Inflammatory macrophage (primary cell): Measurements from ENCODE around the gene GEMIN5.

Experiments used
- DNase-seq, 2 donors: peaks; one replicate each; pipeline ENCODE4 v3.0.0-alpha.2; 2020 to 2022

The GEMIN5 gene

DNA sequence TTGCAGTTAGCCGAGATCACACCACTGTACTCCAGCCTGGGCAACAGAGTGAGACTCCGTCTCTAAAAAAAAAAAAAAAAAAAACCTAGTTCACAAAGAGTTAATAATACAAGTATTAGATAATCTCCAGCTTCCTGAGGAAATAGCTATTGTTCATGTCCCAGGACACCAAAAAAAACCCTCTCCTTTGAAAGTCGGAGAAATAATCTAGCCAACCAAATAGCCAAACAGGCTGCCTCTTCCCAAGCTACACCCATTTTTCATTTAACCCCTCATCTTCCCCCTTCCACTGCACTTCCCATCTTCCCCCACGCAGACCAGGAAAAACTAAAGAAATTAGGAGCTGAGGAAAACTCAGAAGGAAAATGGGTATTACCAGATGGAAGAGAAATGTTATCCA, 56.0 kb downstream of the GEMIN5 start:
- DNase-seq = no peak

DNA sequence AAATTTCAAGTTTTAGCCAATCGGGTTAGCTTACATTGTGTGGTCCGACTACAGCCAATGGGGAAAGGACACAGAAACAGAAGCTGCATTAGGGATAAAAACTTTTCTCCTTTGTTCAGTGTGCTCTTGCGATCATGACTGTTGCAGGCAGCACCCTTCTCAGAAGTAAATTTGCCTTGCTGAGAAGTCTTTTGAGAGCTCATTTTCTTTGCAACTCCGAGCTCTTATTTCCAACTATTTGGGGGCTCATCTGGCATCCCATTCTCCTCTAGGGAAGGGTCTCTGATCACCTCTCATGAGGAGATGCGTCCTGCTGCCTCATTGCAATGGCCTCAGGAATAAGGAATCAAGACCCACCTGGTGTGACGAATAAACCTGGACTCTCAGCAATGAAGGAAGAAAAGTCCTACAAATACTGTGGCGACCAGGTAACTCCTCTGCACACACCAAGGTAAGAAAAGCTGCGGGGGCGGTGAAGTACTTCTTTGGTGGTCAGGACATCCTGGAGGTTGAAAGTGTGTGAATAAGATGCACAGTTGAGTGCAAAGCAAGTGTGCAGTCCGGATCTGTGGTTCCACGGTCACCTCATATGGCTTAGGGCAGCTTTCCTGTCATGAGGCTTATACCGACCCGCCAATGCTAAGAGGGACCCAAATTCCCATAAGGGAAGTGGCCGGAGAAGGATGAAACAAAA, 59.2 kb downstream of the GEMIN5 start:
- DNase-seq = no peak

DNA sequence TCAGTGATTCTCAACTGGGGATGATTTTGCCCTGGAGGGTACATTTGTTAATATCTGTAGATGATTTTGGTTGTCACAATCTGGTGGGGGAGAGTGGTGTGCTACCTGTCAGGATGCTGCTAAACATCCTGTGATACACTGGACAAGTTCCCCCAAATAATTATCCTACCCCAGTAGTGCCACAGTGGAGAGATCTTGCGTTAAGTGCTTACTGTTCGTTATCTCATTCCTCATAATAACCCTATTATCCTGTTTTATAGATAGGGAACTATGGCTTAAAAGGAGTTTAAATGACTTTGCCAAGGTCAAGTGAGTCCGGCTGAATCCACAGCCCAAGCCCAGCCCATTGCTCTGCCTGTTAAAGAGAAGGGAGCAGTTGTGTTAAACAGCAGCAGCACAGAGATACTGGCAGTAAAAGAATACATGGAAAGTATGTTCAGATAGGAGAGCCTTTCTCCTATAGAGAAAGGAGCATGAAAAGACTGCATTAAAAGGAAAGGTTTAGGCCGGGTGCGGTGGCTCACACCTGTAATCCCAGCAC, 64.2 kb downstream of the GEMIN5 start:
- no peak for DNase-seq

DNA sequence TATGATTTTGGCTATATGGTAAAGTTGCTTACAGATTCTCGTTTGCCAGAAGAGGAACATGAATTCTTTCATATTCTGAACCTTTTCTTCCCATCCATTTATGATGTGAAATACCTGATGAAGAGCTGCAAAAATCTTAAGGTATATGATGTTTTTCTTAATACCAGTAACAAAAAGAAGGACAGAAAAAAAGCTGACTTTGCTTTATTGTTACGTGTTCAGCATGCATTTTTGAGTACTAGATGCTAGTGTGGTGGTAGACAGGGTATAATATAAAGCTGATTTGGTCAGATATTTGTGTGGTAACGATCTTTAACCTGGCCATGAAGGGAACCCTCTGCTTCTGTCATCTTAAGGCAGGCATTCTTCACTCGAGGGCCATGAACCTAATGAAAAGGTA, 66.3 kb downstream of the GEMIN5 start:
- DNase-seq = no peak

- DNase-seq = no peak
Measured at GRCh38 chr5:154868702-154869101, 69.3 kb downstream of the GEMIN5 start.

- DNase-seq = no peak
Measured at GRCh38 chr5:154866841-154867240, 71.2 kb downstream of the GEMIN5 start.

DNA sequence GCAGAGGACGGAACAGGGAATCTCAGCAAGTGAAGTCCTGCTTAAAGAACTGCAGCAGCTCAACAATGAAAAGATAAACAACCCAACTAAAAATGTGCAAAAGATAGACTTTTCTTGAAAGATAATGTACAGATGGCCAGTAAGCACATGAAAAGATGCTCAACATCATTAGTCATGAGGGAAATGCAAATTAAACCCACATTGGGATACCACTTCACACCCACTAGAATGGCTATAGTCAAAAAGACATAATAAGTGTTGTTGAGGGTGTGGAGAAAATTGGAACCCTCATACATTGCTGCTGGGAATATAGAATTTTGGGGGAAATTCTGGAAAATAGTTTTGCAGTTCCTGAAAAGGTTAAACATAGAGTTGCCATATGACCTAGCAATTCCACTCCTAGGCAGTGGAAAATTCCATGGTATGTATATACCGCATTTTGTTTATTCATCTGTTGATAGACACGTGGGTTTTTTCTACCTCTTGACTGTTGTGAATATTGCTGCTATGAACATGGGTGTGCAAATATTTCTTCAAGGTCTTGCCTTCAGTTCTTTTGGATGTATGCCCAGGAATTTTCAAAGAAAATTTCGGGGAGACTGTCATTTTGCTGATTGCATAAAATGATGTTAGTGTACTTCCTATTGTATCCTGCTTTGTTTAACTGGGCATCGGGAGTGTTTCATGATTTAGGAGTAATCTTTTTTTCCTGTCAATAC, 72.4 kb downstream of the GEMIN5 start:
- DNase-seq = no peak

DNA sequence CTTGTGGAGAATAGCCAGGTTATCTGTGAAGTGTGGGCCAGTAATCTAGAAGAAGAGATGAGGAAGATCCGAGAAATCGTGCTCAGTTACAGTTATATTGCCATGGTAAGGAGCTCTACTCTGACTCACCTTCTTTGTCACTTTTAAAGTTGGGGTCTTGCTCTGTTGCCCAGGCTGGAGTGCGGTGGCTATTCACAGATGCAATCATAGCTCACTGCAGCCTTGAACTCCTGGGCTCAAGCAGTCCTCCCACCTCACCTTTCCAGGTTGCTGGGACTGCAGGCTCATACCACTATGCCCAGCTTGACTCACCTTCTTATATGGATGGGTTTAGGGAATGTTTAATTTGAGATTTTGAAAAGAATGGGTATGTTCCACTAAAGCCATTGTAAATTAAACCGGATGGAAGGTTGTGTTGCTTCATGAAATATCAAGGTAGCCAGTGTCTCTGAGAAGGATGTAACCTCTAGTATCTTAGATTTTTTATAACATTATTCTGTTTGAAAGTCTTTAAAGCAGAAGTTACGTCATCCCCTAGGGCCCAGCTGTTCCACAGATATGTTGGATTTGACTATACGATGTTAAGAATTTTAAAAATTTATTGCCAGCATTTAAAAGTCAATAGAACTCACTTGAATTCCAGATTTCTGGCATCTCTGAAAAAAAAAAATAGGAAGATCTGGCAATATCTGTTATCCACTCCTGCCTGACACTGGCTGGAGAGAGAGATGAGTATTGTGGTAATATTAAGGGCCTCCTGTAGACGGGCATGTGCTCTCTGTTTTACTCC, 74.5 kb downstream of the GEMIN5 start:
- DNase-seq = no peak

DNA sequence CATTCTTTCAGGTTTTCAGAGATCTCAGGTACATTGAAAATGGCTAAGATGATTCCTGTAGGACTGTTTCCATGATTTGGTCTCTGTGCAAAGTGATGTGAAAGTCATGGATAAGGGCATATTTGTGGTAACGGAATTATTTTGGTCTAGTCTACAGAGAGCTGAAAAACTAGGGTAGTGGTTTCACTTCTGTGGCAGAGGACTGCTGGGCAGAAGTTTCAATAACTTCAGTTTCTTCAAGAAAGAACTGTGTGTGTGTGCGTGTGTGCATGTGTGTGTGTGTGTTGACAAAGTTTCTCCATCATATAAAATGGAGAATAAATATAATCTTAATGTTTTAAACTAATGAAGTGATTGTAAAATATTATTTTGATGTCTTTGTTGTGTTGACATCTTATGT, 75.2 kb downstream of the GEMIN5 start:
- DNase-seq = no peak

GRCh38 chr5:154861946-154862345, 76.1 kb downstream of the GEMIN5 start:
- DNase-seq = no peak

GRCh38 chr5:154860765-154861164, 77.2 kb downstream of the GEMIN5 start:
- peak; percentile 28 to 70 for DNase-seq

DNA sequence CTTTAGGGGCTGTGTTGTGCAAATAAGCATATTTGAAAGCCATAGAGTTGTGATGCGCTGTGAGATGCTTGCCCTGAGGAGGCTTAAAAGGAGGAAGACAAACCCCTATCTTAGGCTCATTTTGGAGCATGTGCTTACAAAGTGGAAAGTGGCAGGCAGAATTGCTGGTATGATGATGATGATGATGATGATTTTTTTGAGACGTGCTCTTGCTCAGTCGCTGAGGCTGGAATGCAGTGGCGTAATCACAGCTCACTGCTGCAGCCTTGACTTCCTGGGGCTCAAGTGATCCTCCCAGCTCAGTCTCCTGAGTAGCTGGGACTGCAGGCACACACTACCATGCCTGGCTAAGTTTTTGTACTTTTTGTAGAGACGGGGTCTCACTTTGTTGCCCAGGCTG, 77.9 kb downstream of the GEMIN5 start:
- peak; percentile 34 to 42 for DNase-seq

- peak; percentile 55 to 69 for DNase-seq
Measured at GRCh38 chr5:154858972-154859871, 78.8 kb downstream of the GEMIN5 start.

DNA sequence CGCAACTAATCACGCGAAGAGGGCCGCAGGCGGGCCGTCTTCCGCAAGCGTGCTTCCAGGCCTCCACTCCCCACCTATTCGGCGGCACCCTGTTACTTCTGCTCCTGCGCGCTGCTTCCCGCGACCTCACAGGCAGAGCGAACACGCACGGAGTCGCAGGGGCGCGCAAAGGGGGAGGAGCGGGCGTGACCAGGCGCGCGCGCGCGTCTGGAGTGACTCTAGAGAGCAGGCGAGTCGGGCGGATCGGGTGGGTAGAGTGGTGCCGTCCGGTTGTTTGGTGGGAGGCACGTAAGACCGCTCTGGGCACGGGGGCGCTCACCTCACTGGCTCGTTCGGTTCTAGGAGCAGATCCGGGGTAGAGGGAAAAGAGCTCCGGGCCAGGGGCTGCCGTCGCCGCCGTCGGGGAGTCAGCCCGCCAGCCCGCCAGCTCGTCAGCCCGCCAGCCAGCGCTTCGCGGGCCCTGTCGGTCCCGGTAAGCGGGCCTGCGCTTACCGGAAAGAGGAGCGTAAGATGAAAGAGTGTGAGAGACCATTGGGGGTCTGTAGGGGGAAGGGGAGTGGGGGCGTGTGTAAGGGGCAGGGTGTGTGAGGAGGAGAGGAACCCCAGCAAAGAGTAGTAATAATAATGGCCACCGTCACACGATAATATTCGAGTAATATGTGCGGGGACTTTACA, 79.6 kb downstream of the GEMIN5 start, which contains the start of gene CNOT8:
TSS of gene CNOT8 (plus strand) at position 331 of the 675 bp plus-strand sequence. CDS start 4,652 bp downstream, outside the sequence.
- DNase-seq = peak; percentile 98

GRCh38 chr5:154857530-154858296, 80.3 kb downstream of the GEMIN5 start:
- DNase-seq = peak; percentile 83 to 91

GRCh38 chr5:154851351-154851750, 86.7 kb downstream of the GEMIN5 start:
- DNase-seq = no peak

GRCh38 chr5:154850255-154851062, 87.6 kb downstream of the GEMIN5 start, which contains the start of gene FAXDC2:
FAXDC2 (minus strand) TSS chr5:154850603; CDS start chr5:154838178, 12,425 bp downstream.
- DNase-seq = peak; percentile 93 to 97

DNA sequence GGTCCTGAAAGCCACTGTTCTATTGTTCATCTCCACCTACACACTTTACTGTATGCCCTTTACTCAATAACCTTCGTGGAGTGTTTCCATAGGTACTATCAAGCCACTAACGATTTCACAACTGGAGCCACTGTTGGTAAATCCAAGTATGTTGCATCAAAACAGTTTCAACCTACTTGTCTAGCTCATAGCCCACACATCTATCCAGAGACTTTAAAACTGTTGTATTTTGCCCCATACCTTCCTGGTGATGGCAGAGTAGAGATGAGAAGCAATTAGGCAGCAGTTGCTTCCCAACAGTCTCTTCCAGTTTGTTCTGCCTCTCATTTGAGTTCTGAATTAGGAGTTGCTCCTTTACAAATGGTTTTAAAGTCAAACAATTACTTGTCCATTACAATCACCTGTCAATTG, 88.2 kb downstream of the GEMIN5 start:
- DNase-seq = peak; percentile 90 to 93

- DNase-seq = no peak
Measured at GRCh38 chr5:154849264-154849785, 88.7 kb downstream of the GEMIN5 start.
